ENCODE results near the gene SULF2.

GRCh38 chr20:47672886-47673670 is 112.2 kb downstream of the SULF2 start:
- TF ChIP-seq CTCF (conservative IDR thresholded peaks at IDR 0.05 in 1 of 2, IDR thresholded peaks at IDR 0.05 in 1 of 2; ENCODE audit: extremely low read depth in 1 of 2, insufficient read depth in 1 of 2, low read depth in 1 of 2, low read length in 2 of 2) (no peak), EZH2 (IDR thresholded peaks at IDR 0.05; ENCODE audit: borderline replicate concordance, low read length) (no peak)
